GM23338 (cell line): ENCODE data around the gene EPSTI1. TPM values are rescaled to one million over a fixed set of nuclear protein-coding genes. Genes with fewer than 3 reads are reported as not detected.

Experiments
- ATAC-seq: fragments of 200-7000 bp; cut with Tn5 transposase; 3 replicates; pipeline ENCODE4 v1.9.1; 2020
- DNase-seq: peaks from one replicate; pipeline ENCODE4 v3.0.0-alpha.2; 2015; ENCODE audit warnings: low spot score
- H2AFZ ChIP-seq: fragments of 200-600 bp; sonication (generic); 2 replicates; pipeline ENCODE4 v1.8.0; 2016; ENCODE audit warnings: antibody characterized with exemption, mild to moderate bottlenecking, moderate library complexity
- H3F3A ChIP-seq: fragments of 200-600 bp; sonication (generic); replicated peaks from 2 replicates; pipeline ENCODE4 v1.8.0; 2017; ENCODE audit warnings: antibody characterized with exemption, mixed run types, low read depth
- H3K27ac ChIP-seq: fragments of 200-600 bp; sonication (generic); 2 replicates; pipeline ENCODE4 v1.6.1; 2016; ENCODE audit warnings: low read depth
- H3K27me3 ChIP-seq: fragments of 200-600 bp; sonication (generic); 2 replicates; pipeline ENCODE4 v1.8.0; 2016; ENCODE audit warnings: mild to moderate bottlenecking, mixed run types, moderate library complexity; ENCODE audit not compliant: insufficient read depth
- H3K36me3 ChIP-seq: fragments of 200-600 bp; sonication (generic); 2 replicates; pipeline ENCODE4 v1.8.0; 2016; ENCODE audit warnings: mild to moderate bottlenecking; ENCODE audit not compliant: insufficient read depth
- H3K4me1 ChIP-seq: fragments of 200-600 bp; sonication (generic); 2 replicates; pipeline ENCODE4 v1.8.0; 2016; ENCODE audit warnings: mild to moderate bottlenecking, moderate library complexity; ENCODE audit not compliant: insufficient read depth
- H3K4me2 ChIP-seq: fragments of 200-600 bp; sonication (generic); 2 replicates; pipeline ENCODE4 v1.7.1; 2017; ENCODE audit warnings: mixed run types
- H3K4me3 ChIP-seq: fragments of 200-600 bp; sonication (generic); 2 replicates; pipeline ENCODE4 v1.6.1; 2016; ENCODE audit warnings: mixed run types
- H3K79me2 ChIP-seq: fragments of 200-600 bp; sonication (generic); replicated peaks from 2 replicates; pipeline ENCODE4 v1.8.0; 2017; ENCODE audit warnings: mild to moderate bottlenecking; ENCODE audit not compliant: insufficient read depth
- H3K9me2 ChIP-seq: fragments of 200-600 bp; sonication (generic); 2 replicates; pipeline ENCODE4 v1.8.0; 2017; ENCODE audit not compliant: insufficient read depth
- H4K20me1 ChIP-seq: fragments of 200-600 bp; sonication (generic); replicated peaks from 2 replicates; pipeline ENCODE4 v1.8.0; 2017; ENCODE audit warnings: mild to moderate bottlenecking; ENCODE audit not compliant: insufficient read depth
- H3K27ac Mint-ChIP-seq: 2 replicates; pipeline ENCODE4 v1.8.0; 2020; ENCODE audit warnings: inconsistent platforms, mild to moderate bottlenecking, moderate library complexity, mixed read lengths
- H3K27me3 Mint-ChIP-seq: 3 replicates; pipeline ENCODE4 v1.8.0; 2022; ENCODE audit warnings: low read depth, mild to moderate bottlenecking, moderate library complexity, mixed read lengths, inconsistent platforms; ENCODE audit not compliant: insufficient read depth, poor library complexity
- H3K36me3 Mint-ChIP-seq: 3 replicates; pipeline ENCODE4 v1.8.0; 2021; ENCODE audit warnings: low read depth, mild to moderate bottlenecking, inconsistent platforms, moderate library complexity, mixed read lengths
- H3K4me1 Mint-ChIP-seq: 3 replicates; pipeline ENCODE4 v1.8.0; 2020; ENCODE audit warnings: mild to moderate bottlenecking, inconsistent platforms, mixed read lengths
- H3K4me3 Mint-ChIP-seq: 3 replicates; pipeline ENCODE4 v1.8.0; 2021; ENCODE audit warnings: moderate library complexity, mild to moderate bottlenecking, inconsistent platforms, mixed read lengths
- H3K9me3 Mint-ChIP-seq: 3 replicates; pipeline ENCODE4 v1.8.0; 2020; ENCODE audit warnings: moderate library complexity, mild to moderate bottlenecking, inconsistent platforms, mixed read lengths
- CREB1 ChIP-seq: fragments of 250-450 bp; sonication (Bioruptor Pico); IDR thresholded peaks from 2 replicates; pipeline ENCODE4 v1.5.0; 2020; ENCODE audit warnings: low read depth, mild to moderate bottlenecking, moderate library complexity
- CTCF ChIP-seq, 2 experiments: fragments of 200-600 bp in 1 of 2; sonication (generic) in 1 of 2; conservative IDR thresholded peaks; 2 replicates each; pipeline versions ENCODE4 v1.5.1 to v1.6.1; 2016 to 2017; ENCODE audit warnings: antibody characterized with exemption in 2 of 2, low read depth in 2 of 2, mild to moderate bottlenecking in 2 of 2, moderate library complexity in 1 of 2
- EZH2 ChIP-seq: fragments of 200-600 bp; sonication (generic); IDR thresholded peaks from one replicate; pipeline ENCODE4 v1.8.0; 2017; ENCODE audit warnings: antibody characterized with exemption, mild to moderate bottlenecking, low read depth; ENCODE audit not compliant: unreplicated experiment
- EZH2phosphoT487 ChIP-seq: fragments of 200-600 bp; sonication (generic); IDR thresholded peaks from one replicate; pipeline ENCODE4 v1.8.1; 2018; ENCODE audit warnings: antibody characterized with exemption; ENCODE audit not compliant: unreplicated experiment
- JUNB ChIP-seq: IDR thresholded peaks from one replicate; pipeline ENCODE4 v1.6.1; 2016; ENCODE audit warnings: antibody characterized with exemption; ENCODE audit not compliant: unreplicated experiment
- NANOG ChIP-seq: IDR thresholded peaks from 2 replicates; pipeline ENCODE4 v1.6.1; 2016; ENCODE audit warnings: antibody characterized with exemption, borderline replicate concordance
- POLR2AphosphoS5 ChIP-seq: IDR thresholded peaks from 2 replicates; pipeline ENCODE4 v1.6.1; 2016; ENCODE audit warnings: antibody characterized with exemption, low read depth
- REST ChIP-seq: IDR thresholded peaks from one replicate; pipeline ENCODE4 v1.6.1; 2018; ENCODE audit warnings: antibody characterized with exemption; ENCODE audit not compliant: unreplicated experiment
- STAT1 ChIP-seq: IDR thresholded peaks from one replicate; pipeline ENCODE4 v1.6.1; 2016; ENCODE audit warnings: antibody characterized with exemption; ENCODE audit not compliant: unreplicated experiment
- ZNF114 ChIP-seq: fragments of 250-450 bp; sonication (Bioruptor Pico); IDR thresholded peaks from 2 replicates; pipeline ENCODE4 v1.5.0; 2020; ENCODE audit warnings: mild to moderate bottlenecking, moderate library complexity
- ZNF331 ChIP-seq: fragments of 250-450 bp; sonication (Bioruptor Pico); IDR thresholded peaks from 2 replicates; pipeline ENCODE4 v1.5.0; 2020; ENCODE audit warnings: low read depth, mild to moderate bottlenecking, moderate library complexity
- polyA plus RNA-seq: library from polyadenylated mRNA; unstranded; fragments of >200 nt; fragmentation: Nextera tagmentation; extraction: Ambion mirVana; gene quantifications from 2 replicates; pipeline ENCODE4 v1.2.1, GENCODE V29; 2016
- total RNA-seq: library from RNA; depleted of rRNA; stranded (reverse); fragments of >200 nt; shearing (Covaris generic); gene quantifications from 2 replicates; pipeline ENCODE4 v1.2.3, GENCODE V29; 2014
- TF ChIP-seq, protein P1 (sequence below): fragments of 250-450 bp; sonication (Bioruptor Pico); IDR thresholded peaks from 2 replicates; pipeline ENCODE4 v1.5.0; 2020; ENCODE audit warnings: mild to moderate bottlenecking, moderate library complexity
- TF ChIP-seq, protein P2 (sequence below): IDR thresholded peaks from 2 replicates; pipeline ENCODE4 v1.6.1; 2016; ENCODE audit warnings: antibody characterized with exemption

EPSTI1 gene
- total and polyA plus RNA-seq, 2 experiments from 2014 or later: 0.10 to 0.68 TPM

- Histone ChIP-seq H3K9me2 (no peaks in the 10 kb centered on the region), H3K4me3 (no peak overlapping the region), H4K20me1 (no peaks in the 10 kb centered on the region), H3K36me3 (no peaks in the 10 kb centered on the region), H3K27ac (no peak overlapping the region), H3K4me1 (peaks cover 8% of the 10 kb centered on the region), H3F3A (no peaks in the 10 kb centered on the region), H3K79me2 (no peaks in the 10 kb centered on the region), H2AFZ (no peak overlapping the region), H3K27me3 (no peaks in the 10 kb centered on the region), H3K4me2 (no peak overlapping the region)
- DNase-seq (no peak), ATAC-seq (no peak)
- Mint-ChIP-seq H3K27ac (no peak overlapping the region), H3K27me3 (no peaks in the 10 kb centered on the region), H3K4me1 (peaks cover 11% of the 10 kb centered on the region), H3K9me3 (peaks cover 4% of the 10 kb centered on the region; the same call in 2 of the 3 replicates), H3K4me3 (no peak overlapping the region), H3K36me3 (no peaks in the 10 kb centered on the region)
- TF ChIP-seq POLR2AphosphoS5 (no peak), EZH2 (no peak), EZH2phosphoT487 (no peak), NANOG (no peak), STAT1 (no peak), CTCF (conservative IDR thresholded peaks at IDR 0.05; ENCODE audit: low read depth in 2 of 2) (no peak), ZNF114 (CRISPR knock-in tag) (no peak), REST (no peak), CREB1 (no peak), JUNB (no peak), ZNF331 (CRISPR knock-in tag) (no peak)
- TF ChIP-seq, protein P1, sequence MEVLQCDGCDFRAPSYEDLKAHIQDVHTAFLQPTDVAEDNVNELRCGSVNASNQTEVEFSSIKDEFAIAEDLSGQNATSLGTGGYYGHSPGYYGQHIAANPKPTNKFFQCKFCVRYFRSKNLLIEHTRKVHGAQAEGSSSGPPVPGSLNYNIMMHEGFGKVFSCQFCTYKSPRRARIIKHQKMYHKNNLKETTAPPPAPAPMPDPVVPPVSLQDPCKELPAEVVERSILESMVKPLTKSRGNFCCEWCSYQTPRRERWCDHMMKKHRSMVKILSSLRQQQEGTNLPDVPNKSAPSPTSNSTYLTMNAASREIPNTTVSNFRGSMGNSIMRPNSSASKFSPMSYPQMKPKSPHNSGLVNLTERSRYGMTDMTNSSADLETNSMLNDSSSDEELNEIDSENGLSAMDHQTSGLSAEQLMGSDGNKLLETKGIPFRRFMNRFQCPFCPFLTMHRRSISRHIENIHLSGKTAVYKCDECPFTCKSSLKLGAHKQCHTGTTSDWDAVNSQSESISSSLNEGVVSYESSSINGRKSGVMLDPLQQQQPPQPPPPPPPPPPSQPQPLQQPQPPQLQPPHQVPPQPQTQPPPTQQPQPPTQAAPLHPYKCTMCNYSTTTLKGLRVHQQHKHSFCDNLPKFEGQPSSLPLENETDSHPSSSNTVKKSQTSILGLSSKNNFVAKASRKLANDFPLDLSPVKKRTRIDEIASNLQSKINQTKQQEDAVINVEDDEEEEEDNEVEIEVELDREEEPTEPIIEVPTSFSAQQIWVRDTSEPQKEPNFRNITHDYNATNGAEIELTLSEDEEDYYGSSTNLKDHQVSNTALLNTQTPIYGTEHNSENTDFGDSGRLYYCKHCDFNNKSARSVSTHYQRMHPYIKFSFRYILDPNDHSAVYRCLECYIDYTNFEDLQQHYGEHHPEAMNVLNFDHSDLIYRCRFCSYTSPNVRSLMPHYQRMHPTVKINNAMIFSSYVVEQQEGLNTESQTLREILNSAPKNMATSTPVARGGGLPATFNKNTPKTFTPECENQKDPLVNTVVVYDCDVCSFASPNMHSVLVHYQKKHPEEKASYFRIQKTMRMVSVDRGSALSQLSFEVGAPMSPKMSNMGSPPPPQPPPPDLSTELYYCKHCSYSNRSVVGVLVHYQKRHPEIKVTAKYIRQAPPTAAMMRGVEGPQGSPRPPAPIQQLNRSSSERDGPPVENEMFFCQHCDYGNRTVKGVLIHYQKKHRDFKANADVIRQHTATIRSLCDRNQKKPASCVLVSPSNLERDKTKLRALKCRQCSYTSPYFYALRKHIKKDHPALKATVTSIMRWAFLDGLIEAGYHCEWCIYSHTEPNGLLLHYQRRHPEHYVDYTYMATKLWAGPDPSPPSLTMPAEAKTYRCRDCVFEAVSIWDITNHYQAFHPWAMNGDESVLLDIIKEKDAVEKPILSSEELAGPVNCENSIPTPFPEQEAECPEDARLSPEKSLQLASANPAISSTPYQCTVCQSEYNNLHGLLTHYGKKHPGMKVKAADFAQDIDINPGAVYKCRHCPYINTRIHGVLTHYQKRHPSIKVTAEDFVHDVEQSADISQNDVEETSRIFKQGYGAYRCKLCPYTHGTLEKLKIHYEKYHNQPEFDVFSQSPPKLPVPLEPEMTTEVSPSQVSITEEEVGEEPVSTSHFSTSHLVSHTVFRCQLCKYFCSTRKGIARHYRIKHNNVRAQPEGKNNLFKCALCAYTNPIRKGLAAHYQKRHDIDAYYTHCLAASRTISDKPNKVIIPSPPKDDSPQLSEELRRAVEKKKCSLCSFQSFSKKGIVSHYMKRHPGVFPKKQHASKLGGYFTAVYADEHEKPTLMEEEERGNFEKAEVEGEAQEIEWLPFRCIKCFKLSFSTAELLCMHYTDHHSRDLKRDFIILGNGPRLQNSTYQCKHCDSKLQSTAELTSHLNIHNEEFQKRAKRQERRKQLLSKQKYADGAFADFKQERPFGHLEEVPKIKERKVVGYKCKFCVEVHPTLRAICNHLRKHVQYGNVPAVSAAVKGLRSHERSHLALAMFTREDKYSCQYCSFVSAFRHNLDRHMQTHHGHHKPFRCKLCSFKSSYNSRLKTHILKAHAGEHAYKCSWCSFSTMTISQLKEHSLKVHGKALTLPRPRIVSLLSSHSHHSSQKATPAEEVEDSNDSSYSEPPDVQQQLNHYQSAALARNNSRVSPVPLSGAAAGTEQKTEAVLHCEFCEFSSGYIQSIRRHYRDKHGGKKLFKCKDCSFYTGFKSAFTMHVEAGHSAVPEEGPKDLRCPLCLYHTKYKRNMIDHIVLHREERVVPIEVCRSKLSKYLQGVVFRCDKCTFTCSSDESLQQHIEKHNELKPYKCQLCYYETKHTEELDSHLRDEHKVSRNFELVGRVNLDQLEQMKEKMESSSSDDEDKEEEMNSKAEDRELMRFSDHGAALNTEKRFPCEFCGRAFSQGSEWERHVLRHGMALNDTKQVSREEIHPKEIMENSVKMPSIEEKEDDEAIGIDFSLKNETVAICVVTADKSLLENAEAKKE (CRISPR knock-in tag): no peak
- TF ChIP-seq, protein P2, sequence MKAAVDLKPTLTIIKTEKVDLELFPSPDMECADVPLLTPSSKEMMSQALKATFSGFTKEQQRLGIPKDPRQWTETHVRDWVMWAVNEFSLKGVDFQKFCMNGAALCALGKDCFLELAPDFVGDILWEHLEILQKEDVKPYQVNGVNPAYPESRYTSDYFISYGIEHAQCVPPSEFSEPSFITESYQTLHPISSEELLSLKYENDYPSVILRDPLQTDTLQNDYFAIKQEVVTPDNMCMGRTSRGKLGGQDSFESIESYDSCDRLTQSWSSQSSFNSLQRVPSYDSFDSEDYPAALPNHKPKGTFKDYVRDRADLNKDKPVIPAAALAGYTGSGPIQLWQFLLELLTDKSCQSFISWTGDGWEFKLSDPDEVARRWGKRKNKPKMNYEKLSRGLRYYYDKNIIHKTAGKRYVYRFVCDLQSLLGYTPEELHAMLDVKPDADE: no peak
Measured at GRCh38 chr13:42946927-42947326, 45.1 kb downstream of the EPSTI1 start.
